Measurements from ENCODE around the gene MED26.
A peak's percentile ranks its signal among the peaks of the same experiment; 100 is the strongest.
"Not testable (repeated sequence)": the region's sequence is repeated elsewhere in the genome, so short reads cannot be mapped to it uniquely, and the experiment has no call there.

MED26 gene

DNA sequence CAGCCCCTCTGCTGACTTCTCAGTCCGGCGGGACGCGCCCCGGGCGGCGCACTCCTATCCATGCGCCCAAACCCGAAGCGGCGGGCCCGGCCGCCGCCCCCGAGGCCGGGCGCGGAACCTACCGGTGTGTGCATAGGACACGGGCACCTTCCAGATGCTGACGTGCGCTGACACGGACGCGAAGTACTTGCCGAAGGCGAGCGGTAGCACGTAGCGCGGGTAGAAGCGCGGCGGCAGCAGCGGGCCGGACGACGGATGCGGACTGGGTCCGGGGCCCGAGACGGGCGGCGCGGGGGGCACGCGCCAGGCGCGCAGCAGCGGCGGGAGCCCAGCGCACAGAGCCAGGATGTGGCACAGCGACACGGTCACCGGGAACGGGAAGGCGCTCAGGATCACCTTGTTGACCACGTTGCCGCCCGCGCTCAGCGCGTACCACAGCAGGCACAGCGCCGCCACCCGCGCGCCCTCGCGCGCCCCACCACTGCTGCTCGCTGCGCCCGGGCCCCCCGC is 56.1 kb downstream of the MED26 start:
- DNase-seq: peak in 4 of 6 experiments; percentile 26 to 72 (median 45)

DNA sequence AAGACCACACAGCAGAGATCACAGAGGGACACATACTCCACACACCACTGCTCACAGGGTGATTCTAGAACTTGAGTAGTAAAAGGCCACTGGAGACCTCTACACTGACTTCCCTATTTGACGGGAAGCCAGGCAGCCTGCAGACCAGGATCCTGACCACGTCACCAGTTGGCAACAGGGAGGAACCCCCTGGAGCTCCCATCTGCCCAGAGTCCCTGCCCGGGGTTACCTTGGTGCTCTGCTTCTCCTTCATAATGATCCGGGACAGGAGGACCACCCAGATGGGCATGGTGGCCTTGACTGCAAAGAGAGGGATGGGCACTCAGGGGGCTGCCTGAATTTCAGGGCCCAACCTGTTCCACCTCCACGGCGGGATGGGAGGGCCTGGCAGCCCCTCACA is 56.7 kb downstream of the MED26 start:
- DNase-seq: no peak

DNA sequence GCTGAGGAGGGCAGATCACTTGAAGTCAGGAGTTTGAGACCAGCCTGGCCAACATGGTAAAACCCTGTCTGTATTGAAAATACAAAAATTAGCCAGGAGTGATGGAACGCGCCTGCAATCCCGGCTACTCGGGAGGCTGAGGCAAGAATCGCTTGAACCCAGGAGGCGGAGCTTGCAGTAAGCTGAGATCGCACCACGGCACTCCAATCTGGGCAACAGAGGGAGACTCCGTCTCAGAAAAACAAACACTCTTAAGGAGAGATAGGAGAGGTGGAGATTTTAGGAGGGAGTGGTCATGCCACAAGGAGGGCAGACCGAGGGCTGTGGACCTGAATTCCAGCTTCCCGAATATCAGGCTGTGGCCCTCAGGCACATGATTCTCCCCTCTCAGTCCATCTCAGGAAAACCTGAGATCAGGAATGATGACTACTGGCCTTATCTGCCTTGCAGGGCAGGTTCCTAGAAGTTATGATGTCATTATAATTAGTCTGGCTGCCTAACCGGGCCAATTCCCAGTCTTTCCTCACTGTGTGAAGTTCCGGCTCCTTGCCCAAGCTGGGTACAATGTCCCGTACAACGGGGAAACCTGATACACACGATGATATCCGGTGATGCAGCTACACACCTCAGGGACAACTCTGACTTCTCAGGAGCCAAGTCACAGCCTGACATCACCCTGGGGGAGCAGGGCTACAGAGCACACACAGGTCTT is 58.2 kb downstream of the MED26 start:
- DNase-seq: no peak

DNA sequence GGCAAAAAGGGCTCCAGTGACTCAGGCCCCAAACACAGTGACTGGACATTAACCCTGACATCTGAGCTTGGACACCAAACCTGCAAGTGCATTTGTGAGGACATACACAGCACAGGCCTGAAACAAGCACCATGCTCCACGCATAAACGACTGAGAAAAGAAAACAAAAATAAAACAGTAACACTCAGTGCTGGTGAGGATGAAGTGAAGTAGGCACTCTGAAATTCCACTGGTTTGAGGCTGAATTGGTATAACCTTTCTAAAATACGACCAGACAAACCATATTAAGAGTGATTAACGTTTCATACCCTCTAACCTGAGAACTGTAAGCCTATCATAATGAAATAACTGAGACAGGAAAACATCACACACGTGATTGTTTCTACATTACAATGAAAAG is 61.3 kb downstream of the MED26 start:
- DNase-seq: no peak

DNA sequence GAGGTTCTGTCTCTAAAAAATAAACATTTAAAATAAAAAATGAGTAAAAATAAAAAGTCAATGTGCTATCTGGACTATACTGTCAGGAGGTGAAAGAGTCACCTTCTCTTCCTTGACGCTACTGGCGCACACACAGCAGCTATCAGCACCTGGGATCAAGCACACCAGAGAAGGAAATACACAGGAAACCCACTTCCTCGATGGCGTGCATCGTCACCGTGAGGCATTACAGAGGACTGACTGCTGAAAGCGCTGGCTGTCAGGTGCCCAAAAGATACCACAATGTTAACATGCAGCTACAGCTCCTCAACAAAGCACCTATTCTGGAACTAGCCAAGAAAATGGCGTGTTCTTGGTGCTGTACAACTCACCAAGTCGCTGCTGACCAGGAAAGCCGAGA is 61.8 kb downstream of the MED26 start:
- peak; percentile 66 to 93 (median 86) for DNase-seq

DNA sequence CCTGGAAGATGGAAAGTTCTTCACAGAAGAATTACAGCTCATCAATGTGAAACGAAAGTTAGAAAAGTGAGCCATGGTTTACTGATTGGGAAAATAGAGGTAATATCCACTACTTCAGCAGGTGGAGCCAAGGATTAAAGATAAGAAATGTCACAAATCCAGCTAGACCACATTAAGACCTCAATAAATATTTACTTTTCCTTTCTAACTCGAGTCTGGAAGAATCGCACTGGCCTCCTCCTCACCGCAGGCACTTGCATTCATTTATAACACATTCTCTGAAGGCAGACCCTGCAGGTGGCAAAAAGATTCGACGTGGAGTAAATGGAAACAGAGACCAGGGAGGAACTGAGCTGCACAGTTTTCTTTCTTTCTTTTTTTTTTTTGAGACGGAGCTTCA is 63.2 kb downstream of the MED26 start:
- no peak for DNase-seq

DNA sequence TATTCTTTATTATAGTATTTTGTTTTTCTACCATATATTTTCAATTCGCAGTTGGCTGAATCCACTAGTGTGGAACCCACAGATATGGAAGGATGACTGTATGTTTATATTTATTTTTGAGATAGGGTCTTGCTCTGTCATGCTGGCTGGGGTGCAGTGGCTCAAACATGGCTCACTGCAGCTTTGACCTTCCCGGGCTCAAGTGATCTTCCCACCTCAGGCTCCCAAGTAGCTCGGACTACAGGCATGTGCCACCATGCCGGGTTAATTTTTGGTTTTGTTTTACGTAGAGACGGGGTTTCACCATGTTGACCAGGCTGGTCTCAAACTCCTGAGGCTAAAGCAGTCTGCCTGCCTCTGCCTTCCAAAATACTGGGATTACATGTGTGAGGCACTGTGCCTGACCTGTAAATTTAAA is 65.4 kb downstream of the MED26 start:
- no peak for DNase-seq

DNA sequence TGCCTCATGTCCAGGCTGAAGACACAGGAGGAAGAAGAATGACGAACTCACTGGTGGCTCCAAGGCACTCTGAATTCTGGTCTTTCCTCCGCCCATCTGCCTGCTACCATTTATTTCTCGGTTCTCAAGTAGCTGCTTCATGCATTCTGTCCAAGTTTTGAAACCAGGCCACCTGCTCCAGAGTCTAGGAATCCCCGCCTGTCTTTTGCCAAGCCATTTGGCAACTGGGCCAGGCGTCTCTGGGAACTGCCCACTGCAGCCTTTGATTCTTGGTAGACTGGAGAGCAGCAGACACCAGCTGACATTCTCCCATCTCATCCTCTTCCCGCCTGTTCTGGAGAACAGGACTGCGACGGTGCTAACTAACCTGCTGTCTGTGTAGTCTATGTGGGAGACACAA is 66.6 kb downstream of the MED26 start:
- DNase-seq: no peak

DNA sequence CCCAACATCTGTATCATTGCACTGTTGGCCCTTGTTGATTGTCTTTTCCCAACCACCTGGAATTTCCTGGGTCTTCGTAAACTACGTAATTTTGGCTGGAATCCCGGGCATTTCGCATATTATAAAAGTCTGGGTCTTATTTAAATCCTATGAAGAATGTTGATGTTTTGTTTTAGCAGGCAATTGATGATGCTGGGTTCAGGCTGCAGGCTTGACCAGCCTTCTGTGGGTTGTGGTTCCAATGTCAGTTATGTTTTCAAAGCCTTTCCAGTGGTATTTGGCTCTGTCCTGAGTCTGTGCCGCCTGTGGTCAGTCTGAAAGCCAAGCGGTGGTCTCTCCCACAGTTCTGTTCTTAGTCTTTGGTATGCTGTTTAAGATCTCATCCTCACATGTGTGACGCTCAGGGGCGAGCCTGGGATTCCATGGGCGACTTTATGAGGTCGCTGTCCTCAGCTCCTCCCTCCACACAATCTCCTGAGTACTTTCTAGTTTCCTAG is 68.2 kb downstream of the MED26 start:
- no peak for DNase-seq

DNA sequence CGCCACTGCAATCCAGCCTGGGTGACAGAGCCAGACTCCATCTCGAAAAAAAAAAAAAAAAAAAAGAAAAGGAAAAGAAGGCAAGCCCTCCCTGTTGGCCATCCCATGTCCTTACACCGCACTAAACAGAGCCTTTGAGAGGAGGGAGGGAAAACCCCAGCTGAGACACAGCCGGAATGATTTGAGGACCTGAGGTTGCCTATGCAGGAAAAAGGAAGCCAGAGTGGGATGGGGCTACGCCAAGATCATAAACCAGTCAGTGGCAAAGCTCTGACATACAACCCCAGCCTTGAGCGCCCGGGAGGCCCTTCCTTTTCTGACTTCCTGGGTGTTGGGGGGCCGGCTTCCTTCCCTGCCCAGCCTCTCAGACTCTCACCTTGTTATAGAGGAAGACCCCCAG is 73.2 kb downstream of the MED26 start:
- DNase-seq: no peak

DNA sequence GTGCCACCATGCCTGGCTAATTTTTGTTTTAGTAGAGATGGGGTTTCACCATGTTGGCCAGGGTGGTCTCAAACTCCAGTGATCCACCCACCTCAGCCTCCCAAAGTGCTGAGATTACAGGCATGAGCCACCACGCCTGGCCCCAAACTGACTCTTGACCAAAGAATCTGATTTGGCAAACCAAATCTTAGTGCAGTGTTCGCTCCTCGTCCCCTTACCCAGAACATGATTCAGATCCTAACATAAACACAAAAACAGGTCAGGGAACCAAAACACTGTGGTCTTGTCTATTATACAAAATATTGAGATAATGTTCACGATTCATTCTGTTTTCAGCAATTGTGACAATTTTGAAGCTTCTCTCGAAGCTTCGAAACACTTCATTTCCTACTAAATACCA is 76.1 kb downstream of the MED26 start:
- DNase-seq: not testable (repeated sequence)

DNA sequence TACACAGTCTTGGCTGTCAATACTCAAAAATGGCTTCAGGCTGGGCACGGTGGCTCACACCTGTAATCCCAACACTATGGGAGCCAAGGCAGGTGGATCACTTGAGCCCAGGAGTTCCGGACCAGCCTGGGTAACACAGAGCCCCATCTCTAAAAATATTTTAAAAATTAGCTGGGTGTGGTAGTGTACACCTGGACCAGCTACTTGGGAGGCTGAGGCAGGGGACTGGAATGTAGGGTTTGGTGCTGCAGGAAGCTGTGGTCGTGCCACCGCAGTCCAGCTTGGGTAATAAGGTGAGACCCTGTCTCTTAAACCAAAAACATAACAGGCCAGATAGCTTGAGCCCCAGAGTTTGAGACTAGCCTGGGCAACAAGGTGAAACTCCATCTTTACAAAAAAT is 79.0 kb downstream of the MED26 start:
- no peak for DNase-seq

DNA sequence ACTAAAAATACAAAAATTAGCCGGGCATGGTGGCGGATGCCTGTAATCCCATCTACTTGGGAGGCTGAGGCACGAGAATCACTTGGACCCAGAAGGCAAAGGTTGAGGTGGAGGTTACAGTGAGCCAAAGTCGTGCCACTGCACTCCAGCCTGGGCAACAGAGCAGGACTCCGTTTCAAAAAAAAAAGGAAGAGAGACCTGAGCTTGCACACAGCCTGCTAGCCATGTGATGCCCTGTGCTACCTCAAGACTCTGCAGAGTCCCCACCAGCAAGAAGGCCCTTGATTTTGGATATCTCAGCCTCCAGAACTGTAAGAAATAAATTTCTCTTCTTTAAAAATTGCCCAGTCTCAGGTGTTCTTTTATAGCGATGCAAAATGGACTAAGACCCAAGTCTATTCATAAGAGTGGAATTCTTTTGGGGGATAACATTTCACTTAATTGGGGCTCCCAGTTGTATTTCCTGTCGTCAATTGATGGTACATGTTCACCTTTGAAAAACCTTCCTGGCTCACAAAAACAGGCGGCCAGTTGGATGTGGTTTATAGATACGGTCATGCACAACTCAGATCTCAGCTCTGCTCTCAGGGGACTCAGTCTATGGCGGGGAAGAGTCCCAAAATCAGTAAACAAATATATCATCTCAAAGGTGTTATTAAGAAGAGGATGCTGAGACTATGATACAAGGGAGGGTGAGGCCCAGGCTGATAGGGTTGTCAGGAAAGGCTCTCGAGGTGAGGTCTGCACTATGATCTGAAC is 83.4 kb downstream of the MED26 start:
- no peak for DNase-seq

DNA sequence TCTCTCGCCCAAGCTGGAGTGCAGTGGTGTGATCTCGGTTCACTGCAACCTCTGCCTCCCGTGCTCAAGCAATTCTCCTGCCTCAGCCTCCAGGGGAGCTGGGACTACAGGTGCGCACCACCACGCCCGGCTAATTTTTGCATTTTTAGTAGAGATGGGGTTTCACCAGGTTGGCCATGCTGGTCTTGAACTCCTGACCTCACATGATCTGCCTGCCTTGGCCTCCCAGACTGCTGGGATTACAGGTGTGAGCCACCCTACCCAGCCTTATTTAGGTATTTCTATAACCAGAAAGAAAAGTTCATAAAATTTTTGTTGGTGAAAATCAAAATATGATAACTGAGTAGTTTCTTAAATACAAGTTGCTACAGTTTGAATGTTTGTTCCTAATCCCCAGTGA is 84.3 kb downstream of the MED26 start:
- not testable (repeated sequence) for DNase-seq

DNA sequence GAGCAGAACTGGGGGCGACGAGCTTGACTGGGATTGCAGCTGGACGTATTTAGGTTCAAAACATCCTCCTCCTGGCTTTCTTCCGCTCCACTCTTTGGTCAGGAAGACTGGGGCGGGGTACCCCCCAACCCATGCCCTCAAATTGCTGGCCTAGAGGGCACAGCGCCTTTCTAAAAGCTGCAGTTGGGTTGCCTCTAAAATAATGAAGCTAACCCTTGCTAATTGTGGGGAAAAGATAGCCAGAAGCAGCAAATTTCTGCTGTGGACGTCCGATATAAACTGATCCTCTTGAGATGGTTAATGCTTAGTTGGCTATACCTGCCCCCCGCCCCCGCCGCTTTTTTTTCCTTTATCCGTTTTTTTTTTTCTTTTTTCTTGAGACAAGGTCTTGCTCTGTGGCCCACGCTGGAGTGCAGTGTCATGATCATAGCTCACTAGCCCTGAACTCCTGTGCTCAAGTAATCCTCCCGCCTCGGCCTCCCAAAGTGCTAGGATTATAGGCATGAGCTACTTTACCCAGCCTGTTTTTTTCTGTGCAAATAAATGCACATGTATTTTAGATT is 85.0 kb downstream of the MED26 start:
- DNase-seq: no peak

DNA sequence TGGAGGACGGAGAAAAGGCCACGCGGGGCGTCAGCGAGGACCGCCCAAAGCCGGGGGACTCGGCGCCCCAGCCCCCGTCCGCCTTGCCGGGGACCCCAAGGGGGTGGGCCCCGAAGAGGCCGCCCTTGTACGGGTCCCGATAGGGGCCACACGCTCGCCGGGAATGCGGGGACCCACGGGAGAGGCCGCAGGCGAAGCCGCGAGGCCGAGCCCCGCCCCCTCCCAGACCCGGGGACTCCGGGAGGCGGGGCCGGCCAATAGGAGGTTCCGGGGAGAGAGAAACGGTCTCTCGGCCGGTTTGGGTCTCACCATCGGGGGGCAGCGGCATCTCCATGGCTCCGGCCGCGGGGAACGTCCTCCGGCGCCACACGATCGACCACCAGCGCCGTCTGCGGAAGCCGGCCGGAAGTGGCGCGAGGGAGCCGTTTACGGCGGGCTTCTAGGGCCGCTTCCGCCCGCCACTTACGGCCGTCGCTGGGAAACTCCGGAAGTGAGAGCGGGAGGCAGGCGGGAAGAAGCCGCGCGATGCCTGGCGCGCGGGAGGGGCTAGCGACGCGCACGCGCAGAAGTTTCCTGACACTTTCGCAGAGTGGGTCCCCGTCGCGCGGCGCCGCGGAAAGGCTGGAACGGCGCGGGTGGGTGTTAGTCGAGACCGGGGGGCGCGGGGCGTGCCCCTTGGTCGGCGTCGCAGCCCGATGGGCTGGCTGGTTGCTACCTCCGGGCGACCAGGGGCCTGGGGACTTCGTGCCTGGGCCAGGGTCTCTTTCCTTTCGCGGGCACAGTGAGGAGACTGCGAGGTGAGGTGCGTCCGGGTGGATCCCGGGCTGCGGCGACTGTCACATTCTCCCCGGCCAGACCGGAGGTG is 85.7 kb downstream of the MED26 start, which contains the start of gene CHERP:
Gene CHERP, minus strand, starts transcription at position 393 of the 865 bp plus-strand sequence. Its CDS starts 59 bp downstream, at position 334.
- DNase-seq: peak; percentile 89 to 94 (median 92)

DNA sequence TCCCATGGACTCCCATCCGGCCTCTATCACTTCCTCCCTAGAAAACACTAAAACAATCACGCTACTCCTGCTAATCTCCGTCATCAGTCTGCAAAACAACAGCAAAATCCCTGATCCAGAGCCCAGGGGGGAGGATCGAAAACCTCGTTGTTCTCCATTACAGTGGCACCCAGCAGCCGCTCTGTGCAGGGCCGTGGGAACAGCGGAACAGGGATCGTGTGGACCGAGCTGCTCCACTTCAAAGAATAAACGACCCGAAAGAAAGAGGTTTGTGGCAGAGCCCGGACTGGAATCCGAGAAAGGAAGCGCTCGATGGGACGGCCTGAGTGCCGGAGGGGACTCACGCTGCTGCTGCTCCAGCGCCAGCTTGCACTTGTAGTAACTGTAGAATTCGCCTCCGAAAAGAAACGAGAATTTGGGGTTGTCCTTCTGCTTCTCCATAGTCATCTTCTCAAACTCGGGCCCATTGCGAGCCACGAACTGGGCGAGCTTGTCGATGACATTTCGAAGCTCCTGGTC is 86.4 kb downstream of the MED26 start:
- no peak for DNase-seq

DNA sequence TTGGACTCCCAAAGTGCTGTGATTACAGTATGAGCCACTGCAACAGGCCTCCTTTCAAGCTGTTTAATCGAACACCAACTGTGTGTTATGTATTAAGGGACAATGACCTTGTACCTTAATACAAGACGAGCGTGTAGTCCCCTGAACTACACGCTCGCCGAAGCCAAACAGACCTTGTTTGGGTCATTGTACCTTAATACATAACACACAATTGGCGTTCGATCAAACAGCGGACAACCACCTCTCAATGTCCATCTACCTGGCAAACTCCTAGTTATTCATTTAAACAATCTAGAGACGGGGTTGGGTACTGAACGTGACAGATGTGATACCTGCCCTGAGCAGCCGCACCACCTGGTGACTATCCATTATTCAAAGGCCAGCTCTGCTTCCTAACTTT is 87.1 kb downstream of the MED26 start:
- DNase-seq: no peak

DNA sequence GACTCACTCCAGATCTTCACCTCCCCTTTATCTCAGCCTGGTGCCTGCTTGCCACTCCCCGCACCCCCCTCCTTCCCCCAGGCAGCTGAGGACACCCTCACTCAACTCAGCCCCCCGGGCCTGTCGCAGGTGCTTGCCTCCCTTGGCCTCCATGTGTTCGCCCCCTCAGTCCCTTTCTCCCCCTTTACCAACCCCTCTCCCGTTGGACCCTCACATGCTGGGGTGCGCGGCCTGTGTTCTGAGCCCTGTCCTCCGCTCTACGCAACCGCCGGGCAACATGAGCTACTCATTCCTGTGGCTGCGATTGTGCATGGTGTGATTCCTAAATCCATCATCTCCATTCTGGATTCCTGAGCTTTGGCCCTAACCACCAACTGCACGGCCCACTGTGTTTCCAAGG is 90.9 kb downstream of the MED26 start:
- DNase-seq: no peak

DNA sequence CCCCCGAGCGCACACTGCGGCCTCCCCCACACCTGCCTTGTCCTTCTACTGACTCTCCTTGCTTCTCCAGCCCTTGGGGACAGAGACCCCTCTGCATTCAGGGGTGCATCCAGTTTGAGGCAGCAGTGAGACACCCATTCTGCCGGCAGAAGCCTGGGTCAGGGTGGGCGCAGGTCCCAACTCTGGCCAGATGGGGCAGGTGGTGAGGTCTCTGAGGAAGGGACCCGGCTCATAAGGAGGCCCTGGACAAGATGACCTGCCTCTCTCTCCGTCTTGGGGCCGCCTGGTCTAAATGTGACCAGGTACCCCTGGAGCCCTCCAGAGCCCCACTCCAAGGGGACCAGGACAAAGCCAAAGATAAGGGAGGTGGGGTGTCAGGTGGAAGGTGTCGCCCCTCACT is 91.9 kb downstream of the MED26 start:
- DNase-seq: no peak

DNA sequence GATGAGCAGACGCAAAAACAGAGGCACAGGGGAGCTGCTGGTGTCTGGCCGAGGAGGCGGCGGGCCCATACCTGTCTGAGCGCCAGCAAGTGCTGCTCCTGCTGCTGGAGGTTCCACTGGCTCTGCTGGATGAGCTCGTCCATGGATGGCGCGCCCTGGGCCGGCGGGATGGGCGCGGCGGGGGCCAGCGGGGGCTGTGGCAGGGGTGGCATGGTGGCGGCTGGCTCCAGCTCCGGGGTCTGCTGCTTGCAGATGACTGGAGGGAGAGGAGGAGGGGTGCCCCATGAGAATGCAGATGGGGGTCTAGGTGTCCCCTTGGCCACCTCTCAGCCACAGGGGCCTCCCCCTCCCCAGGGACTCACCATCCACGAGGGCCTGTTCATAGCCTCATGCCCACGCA is 92.6 kb downstream of the MED26 start:
- DNase-seq: no peak

DNA sequence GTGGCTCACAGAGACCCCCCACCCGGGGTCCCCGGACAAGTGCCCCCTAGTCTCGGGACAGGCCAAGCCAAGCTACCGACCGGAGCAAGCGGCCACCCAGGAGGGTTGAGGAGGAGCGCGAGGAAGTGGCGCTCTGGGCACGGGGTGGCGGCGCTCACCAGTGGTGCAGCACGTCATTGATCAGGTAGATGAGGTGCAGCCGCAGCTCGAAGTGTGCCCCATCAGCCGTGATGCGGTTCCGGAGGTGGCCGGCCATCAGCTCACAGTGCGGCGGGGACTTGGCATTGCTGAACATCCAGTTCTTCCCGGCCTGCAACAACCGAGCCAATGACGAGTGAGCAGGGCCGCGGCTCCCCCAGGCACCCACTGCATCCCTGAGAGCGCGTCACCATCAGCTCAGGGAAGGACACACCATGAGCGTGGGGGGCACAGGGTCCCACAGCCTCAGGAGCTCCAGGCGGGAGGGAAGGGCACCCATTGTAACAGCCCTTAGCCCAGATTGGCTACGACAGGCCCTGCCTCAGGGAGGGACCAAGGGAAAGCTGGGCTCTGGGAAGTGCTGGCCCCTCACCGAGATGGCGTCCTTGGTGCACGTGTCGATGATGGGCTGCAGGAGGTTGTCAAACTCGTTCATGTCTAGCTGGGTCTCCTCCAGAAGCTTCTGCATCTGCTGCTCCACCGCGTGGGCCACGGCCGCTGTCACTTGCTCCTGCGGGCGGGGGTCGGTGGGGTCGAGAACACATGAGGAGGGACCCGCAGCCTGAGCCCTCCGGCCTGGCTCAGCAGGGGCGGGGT is 95.4 kb downstream of the MED26 start:
- DNase-seq: no peak

Measured in stimulated activated naive CD4-positive, alpha-beta T cell (primary cell).